GM12878 (cell line): ENCODE data around the gene CASP8AP2. TPM values are rescaled to one million over a fixed set of nuclear protein-coding genes. Genes with fewer than 3 reads are reported as not detected.

Experiments
- ATF3 ChIP-seq: IDR thresholded peaks from 2 replicates; pipeline ENCODE4 v1.6.1; 2011; ENCODE audit warnings: low read depth, mild to moderate bottlenecking, low read length, moderate library complexity, borderline replicate concordance; ENCODE audit errors: extremely low read depth
- CEBPZ ChIP-seq: fragments of 150-350 bp; IDR thresholded peaks from 2 replicates; pipeline ENCODE4 v1.6.1; 2016; ENCODE audit warnings: low read depth, low read length
- CHD2 ChIP-seq: IDR thresholded peaks from 2 replicates; pipeline ENCODE4 v1.6.1; 2011; ENCODE audit warnings: low read depth, low read length, improper control_type of control experiment, borderline replicate concordance
- E2F8 ChIP-seq: fragments of 450-650 bp; IDR thresholded peaks from 2 replicates; pipeline ENCODE4 v1.6.1; 2018; ENCODE audit warnings: mild to moderate bottlenecking, low read depth, moderate library complexity; ENCODE audit not compliant: partially characterized antibody
- EP300 ChIP-seq, 2 experiments: fragments of 150-350 bp in 1 of 2; IDR thresholded peaks; 2 replicates each; pipeline ENCODE4 v1.6.1; 2011 to 2012; ENCODE audit warnings: low read depth in 2 of 2, low read length in 2 of 2, borderline replicate concordance in 1 of 2, improper control_type of control experiment in 1 of 2, inconsistent platforms in 1 of 2; ENCODE audit not compliant: control insufficient read depth in 1 of 2
- EZH2 ChIP-seq: IDR thresholded peaks from 2 replicates; pipeline ENCODE4 v1.6.1; 2012; ENCODE audit warnings: low read depth, mild to moderate bottlenecking, control low read depth, inconsistent platforms, low read length, borderline replicate concordance; ENCODE audit not compliant: control insufficient read depth
- IKZF2 ChIP-seq, 2 experiments: fragments of 450-650 bp; IDR thresholded peaks; 2 replicates each; pipeline ENCODE4 v1.6.1; 2017; ENCODE audit warnings: mild to moderate bottlenecking in 2 of 2, moderate library complexity in 2 of 2
- IRF4 ChIP-seq: IDR thresholded peaks from 2 replicates; pipeline ENCODE4 v1.6.1; 2011; ENCODE audit warnings: low read depth, low read length
- LARP7 ChIP-seq: fragments of 450-650 bp; IDR thresholded peaks from 2 replicates; pipeline ENCODE4 v1.6.1; 2017; ENCODE audit warnings: mild to moderate bottlenecking
- MAX ChIP-seq: IDR thresholded peaks from 2 replicates; pipeline ENCODE4 v1.6.1; 2012; ENCODE audit warnings: low read depth, low read length, improper control_type of control experiment
- MEF2B ChIP-seq: fragments of 450-650 bp; IDR thresholded peaks from 2 replicates; pipeline ENCODE4 v1.6.1; 2018; ENCODE audit warnings: mild to moderate bottlenecking, moderate library complexity; ENCODE audit not compliant: partially characterized antibody, poor library complexity, severe bottlenecking
- MTA2 ChIP-seq: fragments of 450-650 bp; IDR thresholded peaks from 2 replicates; pipeline ENCODE4 v1.6.1; 2016; ENCODE audit warnings: low read depth, mild to moderate bottlenecking, moderate library complexity
- MTA3 ChIP-seq: IDR thresholded peaks from 2 replicates; pipeline ENCODE4 v1.6.1; 2012; ENCODE audit warnings: low read length, inconsistent platforms, borderline replicate concordance
- NR2C1 ChIP-seq: fragments of 450-650 bp; IDR thresholded peaks from 2 replicates; pipeline ENCODE4 v1.6.1; 2017; ENCODE audit warnings: antibody characterized with exemption, mild to moderate bottlenecking, moderate library complexity
- RAD51 ChIP-seq: fragments of 450-650 bp; IDR thresholded peaks from 2 replicates; pipeline ENCODE4 v1.6.1; 2016; ENCODE audit warnings: moderate library complexity, mild to moderate bottlenecking, inconsistent platforms
- RB1 ChIP-seq: fragments of 450-650 bp; formaldehyde crosslinking; IDR thresholded peaks from 2 replicates; pipeline ENCODE4 v1.6.1; 2017; ENCODE audit warnings: mild to moderate bottlenecking, borderline replicate concordance
- RELA ChIP-seq: fragments of 450-650 bp; IDR thresholded peaks from 2 replicates; pipeline ENCODE4 v1.8.0; 2014; ENCODE audit warnings: borderline replicate concordance; ENCODE audit not compliant: partially characterized antibody
- SMAD1 ChIP-seq: fragments of 450-650 bp; IDR thresholded peaks from 2 replicates; pipeline ENCODE4 v1.6.1; 2018; ENCODE audit warnings: mild to moderate bottlenecking, low read depth; ENCODE audit not compliant: partially characterized antibody
- SMC3 ChIP-seq: IDR thresholded peaks from 2 replicates; pipeline ENCODE4 v1.6.1; 2011; ENCODE audit warnings: low read length, improper control_type of control experiment, borderline replicate concordance
- STAT1 ChIP-seq: fragments of 450-650 bp; conservative IDR thresholded peaks from 2 replicates; pipeline ENCODE4 v1.6.1; 2014; ENCODE audit warnings: antibody characterized with exemption, mild to moderate bottlenecking
- STAT3 ChIP-seq: IDR thresholded peaks from 2 replicates; pipeline ENCODE4 v1.6.1; 2011; ENCODE audit warnings: low read depth, low read length, improper control_type of control experiment
- TARDBP ChIP-seq: IDR thresholded peaks from 2 replicates; pipeline ENCODE4 v1.6.1; 2016; ENCODE audit warnings: borderline replicate concordance
- TCF7 ChIP-seq: IDR thresholded peaks from 2 replicates; pipeline ENCODE4 v1.6.1; 2014; ENCODE audit warnings: antibody characterized with exemption, borderline replicate concordance
- ZNF217 ChIP-seq: fragments of 450-650 bp; IDR thresholded peaks from 2 replicates; pipeline ENCODE4 v1.6.1; 2017; ENCODE audit warnings: antibody characterized with exemption, mild to moderate bottlenecking
- polyA plus RNA-seq, 11 experiments: library from polyadenylated mRNA; depleted of rRNA in 4 of 11; unstranded in 6 of 11; stranded (reverse) in 5 of 11; fragments of >200 nt; fragmentation: Nextera tagmentation in 4 of 11; fragmentation: Illumina TruSeq in 1 of 11; extraction: Ambion mirVana in 4 of 11; extraction: Trizol in 1 of 11; gene quantifications; 1 replicate in 1 of 11; 2 replicates in 10 of 11; pipeline versions ENCODE4 v1.2.1 to v1.2.3, GENCODE V29; 2011 to 2016; ENCODE audit warnings: inconsistent platforms in 2 of 11, missing spikeins in 2 of 11, low read depth in 1 of 11
- total RNA-seq, 4 experiments: library from RNA; depleted of rRNA in 3 of 4; stranded (reverse); fragments of >200 nt in 3 of 4; fragmentation: Illumina TruSeq in 1 of 4; extraction: Trizol in 1 of 4; gene quantifications; 2 replicates each; pipeline versions ENCODE4 v1.2.1 to v1.2.3, GENCODE V29; 2013 to 2021

The CASP8AP2 gene
- total and polyA plus RNA-seq, 10 of the 15 experiments (the other 5 are each of a cell fraction or from before 2014, with no cell fraction given), result 11.1 to 28.7 (median 17.1) TPM

GRCh38 chr6:89834884-89835792 is 5.5 kb downstream of the CASP8AP2 start (continued):
- peak; percentile 85 for TF ChIP-seq MEF2B
- TF ChIP-seq RELA, result no peak
- TF ChIP-seq ZNF217, result peak; percentile 76; the same call in 1 of the 2 replicates
- TF ChIP-seq MTA2, result peak; percentile 76
- no peak for TF ChIP-seq E2F8
- TF ChIP-seq CEBPZ, result no peak
- TF ChIP-seq STAT3, result no peak
- TF ChIP-seq IKZF2 (IDR thresholded peaks at IDR 0.05), result peak; percentile 87 to 89
- no peak for TF ChIP-seq CHD2
- 0 out of 2 replicates have a peak, but pooled peaks have one; percentile 25 for TF ChIP-seq RAD51
- TF ChIP-seq SMAD1, result no peak
- TF ChIP-seq MTA3, result peak; percentile 93; the same call in 1 of the 2 replicates
- no peak for TF ChIP-seq TARDBP
- TF ChIP-seq RB1, result no peak
- peak; percentile 63 for TF ChIP-seq NR2C1
- TF ChIP-seq MAX, result no peak
- TF ChIP-seq EP300 (IDR thresholded peaks at IDR 0.05; ENCODE audit: borderline replicate concordance in 1 of 2, control insufficient read depth in 1 of 2, low read depth in 2 of 2, low read length in 2 of 2), result peak; percentile 32 to 66; a peak in 3 of 4 replicates
- no peak; the same call in 1 of the 2 replicates for TF ChIP-seq TCF7
- no peak for TF ChIP-seq STAT1
- peak; percentile 88 for TF ChIP-seq IRF4
- no peak for TF ChIP-seq LARP7
- no peak for TF ChIP-seq SMC3
- no peak for TF ChIP-seq EZH2
- TF ChIP-seq ATF3, result no peak
